ENCODE results near the gene CRYZL1. TPM values are rescaled to one million over a fixed set of nuclear protein-coding genes. Genes with fewer than 3 reads are reported as not detected.
"Not testable (repeated sequence)": the region's sequence is repeated elsewhere in the genome, so short reads cannot be mapped to it uniquely, and the experiment has no call there.

The CRYZL1 gene
- polyA plus RNA-seq, 1 experiment, result 58.4 TPM

DNA sequence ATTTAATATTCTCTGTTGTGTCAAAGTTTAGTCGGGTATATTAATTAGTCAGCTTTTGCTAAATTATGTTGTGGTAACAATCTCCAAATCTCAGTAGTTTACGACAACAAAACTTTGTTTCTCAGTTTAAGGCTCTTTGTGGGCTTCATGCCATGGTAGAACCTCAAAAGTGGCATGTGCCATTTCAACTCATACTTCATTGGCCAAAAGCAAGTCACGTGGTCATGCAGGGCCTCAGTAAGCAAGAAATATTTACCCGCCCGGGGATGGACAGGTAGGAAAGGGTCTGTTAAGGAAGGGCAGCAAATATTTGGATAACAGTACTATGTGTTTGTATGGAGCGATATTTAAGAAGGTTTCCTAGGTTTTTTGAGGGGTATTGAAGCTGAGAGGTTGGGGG, 39.3 kb upstream of the CRYZL1 start:
- Histone ChIP-seq H3K27ac (ENCODE audit: low read depth, low read length) (no peak overlapping the region), H3K27me3 (ENCODE audit: control insufficient read depth, insufficient read depth, low read length) (no peaks in the 10 kb centered on the region), H3K4me3 (ENCODE audit: low read depth, low read length) (no peak overlapping the region), H3K9me3 (ENCODE audit: control insufficient read depth, insufficient read depth, low read length) (no peaks in the 10 kb centered on the region)
- DNase-seq (ENCODE audit: low read depth, low spot score), result no peak
- POLR2A ChIA-PET, result no interaction called here
- TF ChIP-seq, protein P1, sequence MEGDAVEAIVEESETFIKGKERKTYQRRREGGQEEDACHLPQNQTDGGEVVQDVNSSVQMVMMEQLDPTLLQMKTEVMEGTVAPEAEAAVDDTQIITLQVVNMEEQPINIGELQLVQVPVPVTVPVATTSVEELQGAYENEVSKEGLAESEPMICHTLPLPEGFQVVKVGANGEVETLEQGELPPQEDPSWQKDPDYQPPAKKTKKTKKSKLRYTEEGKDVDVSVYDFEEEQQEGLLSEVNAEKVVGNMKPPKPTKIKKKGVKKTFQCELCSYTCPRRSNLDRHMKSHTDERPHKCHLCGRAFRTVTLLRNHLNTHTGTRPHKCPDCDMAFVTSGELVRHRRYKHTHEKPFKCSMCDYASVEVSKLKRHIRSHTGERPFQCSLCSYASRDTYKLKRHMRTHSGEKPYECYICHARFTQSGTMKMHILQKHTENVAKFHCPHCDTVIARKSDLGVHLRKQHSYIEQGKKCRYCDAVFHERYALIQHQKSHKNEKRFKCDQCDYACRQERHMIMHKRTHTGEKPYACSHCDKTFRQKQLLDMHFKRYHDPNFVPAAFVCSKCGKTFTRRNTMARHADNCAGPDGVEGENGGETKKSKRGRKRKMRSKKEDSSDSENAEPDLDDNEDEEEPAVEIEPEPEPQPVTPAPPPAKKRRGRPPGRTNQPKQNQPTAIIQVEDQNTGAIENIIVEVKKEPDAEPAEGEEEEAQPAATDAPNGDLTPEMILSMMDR (IDR thresholded peaks at IDR 0.05; ENCODE audit: low read depth, low read length), result no peak
- CTCF ChIA-PET, result interaction anchor here (1.2 kb wide), 1 partner anchor 10 kb away, joined by 3 read pairs; no protein-coding TSS in a partner anchor

DNA sequence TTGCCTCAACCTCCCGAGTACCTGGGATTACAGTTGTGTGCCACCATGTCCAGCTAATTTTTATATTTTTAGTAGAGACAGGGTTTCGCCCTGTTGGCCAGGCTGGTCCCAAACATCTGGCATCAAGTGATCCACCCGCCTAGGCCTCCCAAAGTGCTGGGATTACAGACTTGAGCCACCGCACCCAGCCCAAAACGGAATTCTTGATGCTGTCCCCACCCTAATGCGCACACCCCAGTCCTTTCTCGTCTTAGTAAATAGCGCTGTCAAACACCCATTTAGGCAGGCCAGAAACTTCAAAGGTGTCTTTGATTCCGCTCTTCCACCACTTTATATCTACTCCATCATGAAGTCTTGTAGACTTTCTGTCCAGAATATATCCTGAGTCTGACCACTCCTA, 35.9 kb upstream of the CRYZL1 start:
- Histone ChIP-seq H3K4me3 (ENCODE audit: low read depth, low read length) (no peak overlapping the region), H3K9me3 (ENCODE audit: control insufficient read depth, insufficient read depth, low read length) (no peaks in the 10 kb centered on the region), H3K27ac (ENCODE audit: low read depth, low read length) (no peak overlapping the region), H3K27me3 (ENCODE audit: control insufficient read depth, insufficient read depth, low read length) (no peaks in the 10 kb centered on the region)
- TF ChIP-seq, protein P1 (IDR thresholded peaks at IDR 0.05; ENCODE audit: low read depth, low read length), result no peak
- ChIA-PET POLR2A (no interaction called here), CTCF (interaction anchor here (1.5 kb wide), 1 partner anchor 72 kb away, joined by 3 read pairs; no protein-coding TSS in a partner anchor)
- DNase-seq (ENCODE audit: low read depth, low spot score), result no peak

DNA sequence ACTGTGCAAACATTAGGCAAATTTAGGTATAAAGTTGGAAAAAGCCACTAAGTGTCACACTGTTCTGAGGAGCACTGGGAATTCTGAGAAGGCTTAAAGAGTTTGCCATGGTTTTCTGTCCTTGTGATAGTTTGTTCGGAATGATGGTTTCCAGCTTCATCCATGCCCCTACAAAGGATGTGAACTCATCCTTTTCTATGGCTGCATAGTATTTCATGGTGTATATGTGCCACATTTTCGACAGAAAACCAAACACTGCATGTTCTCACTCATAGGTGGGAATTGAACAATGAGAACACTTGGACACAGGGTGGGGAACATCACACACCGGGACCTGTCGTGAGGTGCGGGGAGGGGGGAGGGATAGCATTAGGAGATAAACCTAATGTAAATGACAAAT, 35.1 kb upstream of the CRYZL1 start:
- DNase-seq (ENCODE audit: low read depth, low spot score); CTCF ChIA-PET; H3K27ac ChIP-seq (ENCODE audit: low read depth, low read length); H3K4me3 ChIP-seq (ENCODE audit: low read depth, low read length); H3K9me3 ChIP-seq (ENCODE audit: control insufficient read depth, insufficient read depth, low read length); POLR2A ChIA-PET; H3K27me3 ChIP-seq (ENCODE audit: control insufficient read depth, insufficient read depth, low read length): not testable (repeated sequence)

DNA sequence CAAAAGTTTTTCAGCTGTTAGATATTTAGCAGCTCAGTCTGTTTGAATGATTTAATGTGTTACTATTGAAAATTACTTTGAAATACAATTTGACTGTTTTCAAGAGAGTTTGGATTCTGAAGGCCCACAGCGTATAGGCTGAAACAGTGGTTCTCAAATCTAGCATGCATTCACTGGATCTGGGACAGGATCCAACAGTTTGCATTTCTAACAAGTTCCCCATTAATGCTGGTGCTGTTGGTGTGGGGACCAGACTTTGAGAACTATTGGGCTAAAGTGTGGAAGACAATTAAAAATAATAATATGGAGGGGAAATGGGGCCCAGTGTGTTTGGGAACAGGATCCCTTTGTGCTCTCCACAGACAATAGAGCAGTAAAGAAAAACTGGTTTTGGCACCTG, 32.7 kb upstream of the CRYZL1 start:
- ChIA-PET CTCF (no interaction called here), POLR2A (no interaction called here)
- Histone ChIP-seq H3K27me3 (ENCODE audit: control insufficient read depth, insufficient read depth, low read length) (no peaks in the 10 kb centered on the region), H3K9me3 (ENCODE audit: control insufficient read depth, insufficient read depth, low read length) (no peaks in the 10 kb centered on the region), H3K4me3 (ENCODE audit: low read depth, low read length) (no peak overlapping the region), H3K27ac (ENCODE audit: low read depth, low read length) (no peak overlapping the region)
- TF ChIP-seq, protein P1 (IDR thresholded peaks at IDR 0.05; ENCODE audit: low read depth, low read length), result no peak
- no peak for DNase-seq (ENCODE audit: low read depth, low spot score)

DNA sequence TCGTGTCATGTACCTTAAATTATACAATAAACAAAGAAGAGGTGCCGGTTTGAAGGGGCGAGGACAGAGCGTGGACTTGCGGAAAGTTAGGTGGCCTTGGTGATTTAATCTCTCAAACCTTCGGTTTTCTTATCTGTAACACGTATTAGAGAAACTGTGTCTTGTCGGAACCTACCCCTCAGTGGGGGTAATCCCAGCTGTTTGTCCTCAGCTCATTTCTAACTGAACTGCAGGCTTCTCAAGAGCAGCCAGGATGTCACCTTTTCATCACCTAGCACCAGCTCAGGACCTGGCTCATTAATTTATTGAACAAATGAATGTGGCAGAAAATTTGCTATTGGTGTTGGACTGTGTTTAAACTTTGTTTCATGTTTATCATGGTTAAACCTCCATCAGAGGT, 31.9 kb upstream of the CRYZL1 start:
- TF ChIP-seq, protein P1 (IDR thresholded peaks at IDR 0.05; ENCODE audit: low read depth, low read length), result no peak
- H3K9me3 ChIP-seq (ENCODE audit: control insufficient read depth, insufficient read depth, low read length), result no peaks in the 10 kb centered on the region
- DNase-seq (ENCODE audit: low read depth, low spot score), result no peak
- H3K4me3 ChIP-seq (ENCODE audit: low read depth, low read length), result no peak overlapping the region
- ChIA-PET POLR2A (no interaction called here), CTCF (no interaction called here)
- no peaks in the 10 kb centered on the region for H3K27me3 ChIP-seq (ENCODE audit: control insufficient read depth, insufficient read depth, low read length)
- no peak overlapping the region for H3K27ac ChIP-seq (ENCODE audit: low read depth, low read length)

All from AG04450 (cell line).